ENCODE data around the gene RNF208. TPM values are rescaled to one million over a fixed set of nuclear protein-coding genes. Genes with fewer than 3 reads are reported as not detected.
"Not testable (repeated sequence)": the region's sequence is repeated elsewhere in the genome, so short reads cannot be mapped to it uniquely, and the experiment has no call there.

Gene RNF208
- polyA plus RNA-seq, 1 of the 3 experiments (the other 2 are of a cell fraction) = 2.7 TPM

DNA sequence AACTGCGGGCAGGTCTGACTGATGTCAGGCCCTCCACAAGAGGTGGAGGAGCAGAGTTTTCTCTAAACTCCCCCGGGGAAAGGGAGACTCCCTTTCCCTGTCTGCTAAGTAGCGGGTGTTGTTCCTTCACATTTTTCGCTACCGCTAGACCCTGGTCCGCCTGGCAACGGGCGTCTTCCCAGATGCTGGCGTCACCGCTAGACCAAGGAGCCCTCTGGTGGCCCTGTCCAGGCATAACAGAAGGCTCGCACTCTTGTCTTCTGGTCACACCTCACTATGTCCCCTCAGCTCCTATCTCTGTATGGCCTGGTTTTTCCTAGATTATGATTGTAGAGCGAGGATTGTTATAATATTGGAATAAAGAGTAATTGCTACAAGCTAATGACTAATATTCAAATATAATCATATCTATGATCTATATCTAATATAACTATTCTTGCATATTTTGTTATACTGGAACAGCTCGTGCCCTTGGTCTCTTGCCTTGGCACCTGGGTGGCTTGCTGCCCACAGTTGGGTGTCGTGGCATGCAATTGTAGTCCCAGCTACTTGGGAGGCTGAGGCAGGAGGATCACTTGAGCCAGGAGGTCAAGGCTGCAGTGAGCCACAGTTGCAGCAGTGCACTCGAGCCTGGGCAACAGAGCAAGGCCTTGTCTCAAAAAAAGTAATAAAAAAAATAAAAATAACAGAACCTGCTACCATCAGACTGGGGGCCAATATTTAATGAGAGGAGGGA lies 40.3 kb upstream of the RNF208 start:
- H3K4me1 ChIP-seq (ENCODE audit: control insufficient read depth in 1 of 2, insufficient read depth in 2 of 2, low read depth in 1 of 2, low read length in 1 of 2); H3F3A ChIP-seq (replicated peaks; ENCODE audit: insufficient read depth); H3K27me3 ChIP-seq (ENCODE audit: insufficient read depth); H3K9me2 ChIP-seq; H3K27ac ChIP-seq (ENCODE audit: low read depth in 2 of 2, low read length in 1 of 2); H3K4me3 ChIP-seq (ENCODE audit: low read depth in 2 of 2, low read length in 1 of 2); DNase-seq; H3K9me3 ChIP-seq; H2AFZ ChIP-seq (ENCODE audit: low read depth); H4K20me1 ChIP-seq (ENCODE audit: insufficient read depth); H3K4me2 ChIP-seq; H3K9ac ChIP-seq: not testable (repeated sequence)
- Histone ChIP-seq H3K36me3 (replicated peaks in 1 of 2; ENCODE audit: control insufficient read depth in 1 of 2, insufficient read depth in 2 of 2, low read length in 1 of 2) (peaks cover 15 to 29% of the 10 kb centered on the region in 2 experiments), H3K79me2 (ENCODE audit: insufficient read depth) (peaks cover 26% of the 10 kb centered on the region)
- ChIA-PET POLR2A (interaction anchor here (0.8 to 1.6 kb wide), 2 partner anchors 11 to 22 kb away, joined by 3 to 8 read pairs; partner anchors contain the start of gene TUBB4B), CTCF (interaction anchor here (3.1 kb wide), 2 partner anchors 11 to 25 kb away, joined by 18 to 26 read pairs; no protein-coding TSS in a partner anchor)
- WGBS (ENCODE audit: low lambda C conversion rate) = 51% methylated on average over 6 of the region's 15 CpGs
- TF ChIP-seq RAD21 (IDR thresholded peaks at IDR 0.05; ENCODE audit: low read length) (peak; percentile 20; the same call in 1 of the 2 replicates), RFX5 (IDR thresholded peaks at IDR 0.05; ENCODE audit: low read length) (peak; percentile 64; the same call in 1 of the 2 replicates), SMC3 (IDR thresholded peaks at IDR 0.05; ENCODE audit: low read depth, low read length) (0 out of 2 replicates have a peak, but pooled peaks have one; percentile 4)
- TF ChIP-seq, protein P1, sequence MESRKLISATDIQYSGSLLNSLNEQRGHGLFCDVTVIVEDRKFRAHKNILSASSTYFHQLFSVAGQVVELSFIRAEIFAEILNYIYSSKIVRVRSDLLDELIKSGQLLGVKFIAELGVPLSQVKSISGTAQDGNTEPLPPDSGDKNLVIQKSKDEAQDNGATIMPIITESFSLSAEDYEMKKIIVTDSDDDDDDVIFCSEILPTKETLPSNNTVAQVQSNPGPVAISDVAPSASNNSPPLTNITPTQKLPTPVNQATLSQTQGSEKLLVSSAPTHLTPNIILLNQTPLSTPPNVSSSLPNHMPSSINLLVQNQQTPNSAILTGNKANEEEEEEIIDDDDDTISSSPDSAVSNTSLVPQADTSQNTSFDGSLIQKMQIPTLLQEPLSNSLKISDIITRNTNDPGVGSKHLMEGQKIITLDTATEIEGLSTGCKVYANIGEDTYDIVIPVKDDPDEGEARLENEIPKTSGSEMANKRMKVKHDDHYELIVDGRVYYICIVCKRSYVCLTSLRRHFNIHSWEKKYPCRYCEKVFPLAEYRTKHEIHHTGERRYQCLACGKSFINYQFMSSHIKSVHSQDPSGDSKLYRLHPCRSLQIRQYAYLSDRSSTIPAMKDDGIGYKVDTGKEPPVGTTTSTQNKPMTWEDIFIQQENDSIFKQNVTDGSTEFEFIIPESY (IDR thresholded peaks at IDR 0.05; ENCODE audit: borderline replicate concordance, low read depth) = 0 out of 2 replicates have a peak, but pooled peaks have one; percentile 31
- TF ChIP-seq, protein P2, sequence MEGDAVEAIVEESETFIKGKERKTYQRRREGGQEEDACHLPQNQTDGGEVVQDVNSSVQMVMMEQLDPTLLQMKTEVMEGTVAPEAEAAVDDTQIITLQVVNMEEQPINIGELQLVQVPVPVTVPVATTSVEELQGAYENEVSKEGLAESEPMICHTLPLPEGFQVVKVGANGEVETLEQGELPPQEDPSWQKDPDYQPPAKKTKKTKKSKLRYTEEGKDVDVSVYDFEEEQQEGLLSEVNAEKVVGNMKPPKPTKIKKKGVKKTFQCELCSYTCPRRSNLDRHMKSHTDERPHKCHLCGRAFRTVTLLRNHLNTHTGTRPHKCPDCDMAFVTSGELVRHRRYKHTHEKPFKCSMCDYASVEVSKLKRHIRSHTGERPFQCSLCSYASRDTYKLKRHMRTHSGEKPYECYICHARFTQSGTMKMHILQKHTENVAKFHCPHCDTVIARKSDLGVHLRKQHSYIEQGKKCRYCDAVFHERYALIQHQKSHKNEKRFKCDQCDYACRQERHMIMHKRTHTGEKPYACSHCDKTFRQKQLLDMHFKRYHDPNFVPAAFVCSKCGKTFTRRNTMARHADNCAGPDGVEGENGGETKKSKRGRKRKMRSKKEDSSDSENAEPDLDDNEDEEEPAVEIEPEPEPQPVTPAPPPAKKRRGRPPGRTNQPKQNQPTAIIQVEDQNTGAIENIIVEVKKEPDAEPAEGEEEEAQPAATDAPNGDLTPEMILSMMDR (IDR thresholded peaks at IDR 0.05) = peak; percentile 49

DNA sequence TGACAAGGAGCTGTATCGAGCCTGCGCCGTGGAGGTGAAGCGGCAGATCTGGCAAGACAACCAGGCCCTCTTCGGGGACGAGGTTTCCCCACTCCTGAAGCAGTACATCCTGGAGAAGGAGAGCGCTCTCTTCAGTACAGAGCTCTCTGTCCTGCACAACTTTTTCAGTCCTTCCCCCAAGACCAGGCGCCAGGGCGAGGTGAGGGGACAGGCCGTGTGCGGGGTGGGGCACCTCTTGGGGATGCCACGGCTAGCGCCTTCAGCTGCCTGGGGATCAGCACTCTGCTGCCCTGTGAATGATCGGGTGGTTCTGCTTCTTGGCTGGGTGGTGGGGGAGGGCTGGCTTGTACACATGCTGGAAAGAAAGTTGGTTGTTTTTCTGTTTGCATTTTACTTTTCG lies 34.8 kb upstream of the RNF208 start:
- Histone ChIP-seq H4K20me1 (ENCODE audit: insufficient read depth) (peaks cover 12% of the 10 kb centered on the region; the same call in 1 of the 2 replicates), H3K36me3 (replicated peaks in 1 of 2; ENCODE audit: control insufficient read depth in 1 of 2, insufficient read depth in 2 of 2, low read length in 1 of 2) (peaks cover 10 to 15% of the 10 kb centered on the region in 2 experiments), H3K9ac (no peak overlapping the region), H3F3A (replicated peaks; ENCODE audit: insufficient read depth) (no peaks in the 10 kb centered on the region), H3K9me3 (no peaks in the 10 kb centered on the region), H3K9me2 (no peaks in the 10 kb centered on the region), H3K27me3 (ENCODE audit: insufficient read depth) (no peaks in the 10 kb centered on the region), H3K79me2 (ENCODE audit: insufficient read depth) (peaks cover 47% of the 10 kb centered on the region), H3K4me3 (ENCODE audit: low read depth in 2 of 2, low read length in 1 of 2) (no peak overlapping the region; a peak in 1 of 4 replicates), H3K27ac (ENCODE audit: low read depth in 2 of 2, low read length in 1 of 2) (no peak overlapping the region; a peak in 1 of 4 replicates), H3K4me1 (ENCODE audit: control insufficient read depth in 1 of 2, insufficient read depth in 2 of 2, low read depth in 1 of 2, low read length in 1 of 2) (peaks cover 0 to 21% of the 10 kb centered on the region in 2 experiments; a peak in 1 of 4 replicates), H2AFZ (ENCODE audit: low read depth) (no peak overlapping the region), H3K4me2 (peak overlapping the region; percentile 95)
- DNase-seq = no peak
- ChIA-PET POLR2A (interaction anchor here (1.3 to 6.6 kb wide), 2 partner anchors 16 to 20 kb away, joined by 3 to 83 read pairs; partner anchors contain the start of gene TUBB4B), CTCF (interaction anchor here (1.7 to 4.6 kb wide), 2 partner anchors 19 to 30 kb away, joined by 4 to 33 read pairs; no protein-coding TSS in a partner anchor)
- TF ChIP-seq TEAD4 (IDR thresholded peaks at IDR 0.05; ENCODE audit: borderline replicate concordance, insufficient read depth) = no peak
- no peak for TF ChIP-seq CHD2 (IDR thresholded peaks at IDR 0.05; ENCODE audit: low read length, partially characterized antibody)
- no peak for TF ChIP-seq MEF2A (IDR thresholded peaks at IDR 0.05; ENCODE audit: borderline replicate concordance, low read depth)
- no peak for TF ChIP-seq JUND (IDR thresholded peaks at IDR 0.05)
- no peak for TF ChIP-seq GABPA (IDR thresholded peaks at IDR 0.05; ENCODE audit: low read depth)
- TF ChIP-seq EP300 (IDR thresholded peaks at IDR 0.05; ENCODE audit: borderline replicate concordance in 1 of 2, low read depth in 1 of 2, low read length in 1 of 2) = no peak
- TF ChIP-seq ELF1 (IDR thresholded peaks at IDR 0.05) = no peak
- TF ChIP-seq GATA2 (CRISPR knock-in tag; IDR thresholded peaks at IDR 0.05) = no peak
- TF ChIP-seq, protein P3, sequence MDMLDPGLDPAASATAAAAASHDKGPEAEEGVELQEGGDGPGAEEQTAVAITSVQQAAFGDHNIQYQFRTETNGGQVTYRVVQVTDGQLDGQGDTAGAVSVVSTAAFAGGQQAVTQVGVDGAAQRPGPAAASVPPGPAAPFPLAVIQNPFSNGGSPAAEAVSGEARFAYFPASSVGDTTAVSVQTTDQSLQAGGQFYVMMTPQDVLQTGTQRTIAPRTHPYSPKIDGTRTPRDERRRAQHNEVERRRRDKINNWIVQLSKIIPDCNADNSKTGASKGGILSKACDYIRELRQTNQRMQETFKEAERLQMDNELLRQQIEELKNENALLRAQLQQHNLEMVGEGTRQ (IDR thresholded peaks at IDR 0.05; ENCODE audit: borderline replicate concordance, low read depth, low read length) = no peak
- TF ChIP-seq NFIC (IDR thresholded peaks at IDR 0.05; ENCODE audit: borderline replicate concordance) = no peak
- WGBS (ENCODE audit: low lambda C conversion rate) = 88% methylated on average over 9 of the region's 15 CpGs

All from SK-N-SH (cell line).